MM.1S (cell line): ENCODE data around the gene E2F3.

ENCODE experiments used
- DNase-seq: peaks from one replicate; pipeline ENCODE4 v3.0.0-alpha.2; 2015
- H2AFZ ChIP-seq: fragments of 300-600 bp; sonication (generic); 2 replicates; pipeline ENCODE4 v1.6.0; 2016; ENCODE audit warnings: antibody characterized with exemption, low read length
- H3F3A ChIP-seq: fragments of 300-600 bp; sonication (generic); 2 replicates; pipeline ENCODE4 v1.6.1; 2016; ENCODE audit warnings: mild to moderate bottlenecking, antibody characterized with exemption, low read length, moderate library complexity, mixed read lengths; ENCODE audit not compliant: insufficient read depth
- H3K27ac ChIP-seq: fragments of 300-600 bp; sonication (generic); 2 replicates; pipeline ENCODE4 v1.5.1; 2016; ENCODE audit warnings: mild to moderate bottlenecking, low read length
- H3K27me3 ChIP-seq: fragments of 300-600 bp; sonication (generic); replicated peaks from 2 replicates; pipeline ENCODE4 v1.6.0; 2016; ENCODE audit warnings: low read length; ENCODE audit not compliant: insufficient read depth
- H3K36me3 ChIP-seq: fragments of 300-600 bp; sonication (generic); replicated peaks from 2 replicates; pipeline ENCODE4 v1.6.1; 2016; ENCODE audit warnings: mild to moderate bottlenecking, low read length, mixed read lengths; ENCODE audit not compliant: insufficient read depth
- H3K4me1 ChIP-seq: fragments of 300-600 bp; sonication (generic); 2 replicates; pipeline ENCODE4 v1.6.1; 2016; ENCODE audit warnings: low read length, mixed read lengths
- H3K4me2 ChIP-seq: fragments of 300-600 bp; sonication (generic); 2 replicates; pipeline ENCODE4 v1.6.0; 2016; ENCODE audit warnings: low read depth, low read length
- H3K4me3 ChIP-seq: fragments of 300-600 bp; sonication (generic); 2 replicates; pipeline ENCODE4 v1.5.1; 2016; ENCODE audit warnings: low read length, mixed read lengths
- H3K79me2 ChIP-seq: fragments of 300-600 bp; sonication (generic); 2 replicates; pipeline ENCODE4 v1.6.1; 2016; ENCODE audit warnings: mixed run types, low read length, mixed read lengths
- H3K9ac ChIP-seq: fragments of 300-600 bp; sonication (generic); 2 replicates; pipeline ENCODE4 v1.6.1; 2016; ENCODE audit warnings: low read length, mixed read lengths
- H3K9me2 ChIP-seq: fragments of 300-600 bp; sonication (generic); replicated peaks from 2 replicates; pipeline ENCODE4 v1.6.1; 2016; ENCODE audit warnings: mild to moderate bottlenecking, low read length, mixed read lengths; ENCODE audit not compliant: insufficient read depth
- H3K9me3 ChIP-seq: fragments of 300-600 bp; sonication (generic); replicated peaks from 2 replicates; pipeline ENCODE4 v1.6.1; 2016; ENCODE audit warnings: mild to moderate bottlenecking, low read length, mixed read lengths; ENCODE audit not compliant: insufficient read depth
- H4K20me1 ChIP-seq: fragments of 300-600 bp; sonication (generic); 2 replicates; pipeline ENCODE4 v1.6.1; 2016; ENCODE audit warnings: mild to moderate bottlenecking, low read length, moderate library complexity, mixed read lengths; ENCODE audit not compliant: insufficient read depth
- CTCF ChIP-seq: fragments of 300-600 bp; sonication (generic); IDR thresholded peaks from 2 replicates; pipeline ENCODE4 v1.5.1; 2016; ENCODE audit warnings: antibody characterized with exemption, low read length, mixed read lengths
- EZH2 ChIP-seq: fragments of 300-600 bp; sonication (generic); optimal IDR thresholded peaks from 2 replicates; pipeline ENCODE3; 2017; ENCODE audit warnings: low read depth, mild to moderate bottlenecking, antibody characterized with exemption, low read length, mixed read lengths
- EZH2phosphoT487 ChIP-seq: fragments of 300-600 bp; sonication (generic); IDR thresholded peaks from 2 replicates; pipeline ENCODE4 v1.6.1; 2018; ENCODE audit warnings: antibody characterized with exemption, low read length

E2F3 gene

GRCh38 chr6:20459682-20460081 lies 58.0 kb downstream of the E2F3 start:
- H3K79me2 ChIP-seq: peaks cover 91% of the 10 kb centered on the region
- H3K4me2 ChIP-seq: no peak overlapping the region
- no peak for DNase-seq
- no peak overlapping the region for H2AFZ ChIP-seq
- TF ChIP-seq EZH2phosphoT487: no peak
- TF ChIP-seq CTCF: no peak
- no peak for TF ChIP-seq EZH2
- no peak overlapping the region for H3K4me3 ChIP-seq
- H3K36me3 ChIP-seq: no peaks in the 10 kb centered on the region; the same call in 1 of the 2 replicates
- no peaks in the 10 kb centered on the region for H3K9me3 ChIP-seq
- H3K27me3 ChIP-seq: no peaks in the 10 kb centered on the region
- no peak overlapping the region for H3K9ac ChIP-seq
- H3K4me1 ChIP-seq: peaks cover 5% of the 10 kb centered on the region; the same call in 1 of the 2 replicates
- no peaks in the 10 kb centered on the region; the same call in 1 of the 2 replicates for H4K20me1 ChIP-seq
- no peaks in the 10 kb centered on the region for H3F3A ChIP-seq
- H3K27ac ChIP-seq: no peak overlapping the region
- H3K9me2 ChIP-seq: no peaks in the 10 kb centered on the region

GRCh38 chr6:20461576-20461975 lies 59.9 kb downstream of the E2F3 start:
- H3K4me1 ChIP-seq: peaks cover 5% of the 10 kb centered on the region; the same call in 1 of the 2 replicates
- H3K4me2 ChIP-seq: no peak overlapping the region
- H3F3A ChIP-seq: no peaks in the 10 kb centered on the region
- no peaks in the 10 kb centered on the region for H3K9me3 ChIP-seq
- H4K20me1 ChIP-seq: no peaks in the 10 kb centered on the region; the same call in 1 of the 2 replicates
- H3K36me3 ChIP-seq: no peaks in the 10 kb centered on the region
- H3K9ac ChIP-seq: no peak overlapping the region
- no peak for DNase-seq
- no peaks in the 10 kb centered on the region for H3K27me3 ChIP-seq
- H2AFZ ChIP-seq: no peak overlapping the region
- peaks cover 78% of the 10 kb centered on the region for H3K79me2 ChIP-seq
- H3K27ac ChIP-seq: no peak overlapping the region
- no peaks in the 10 kb centered on the region for H3K9me2 ChIP-seq
- TF ChIP-seq EZH2phosphoT487: no peak
- no peak for TF ChIP-seq CTCF
- no peak for TF ChIP-seq EZH2
- no peak overlapping the region for H3K4me3 ChIP-seq

- no peak for TF ChIP-seq CTCF
- no peak for TF ChIP-seq EZH2
- no peak for TF ChIP-seq EZH2phosphoT487
- H3K4me3 ChIP-seq: no peak overlapping the region
- H4K20me1 ChIP-seq: no peaks in the 10 kb centered on the region; the same call in 1 of the 2 replicates
- no peak for DNase-seq
- H3K4me2 ChIP-seq: no peak overlapping the region
- H3K27me3 ChIP-seq: no peaks in the 10 kb centered on the region
- no peak overlapping the region for H3K9ac ChIP-seq
- H3K9me2 ChIP-seq: no peaks in the 10 kb centered on the region
- no peak overlapping the region for H3K27ac ChIP-seq
- no peaks in the 10 kb centered on the region for H3K9me3 ChIP-seq
- peaks cover 77% of the 10 kb centered on the region for H3K79me2 ChIP-seq
- peaks cover 5% of the 10 kb centered on the region; the same call in 1 of the 2 replicates for H3K4me1 ChIP-seq
- H3K36me3 ChIP-seq: no peaks in the 10 kb centered on the region
- no peaks in the 10 kb centered on the region for H3F3A ChIP-seq
- H2AFZ ChIP-seq: no peak overlapping the region
These were observed 61.7 kb downstream of the E2F3 start for GRCh38 chr6:20463396-20463795.
